HFF-Myc (cell line): ENCODE data around the gene FBXO27.

Experiments used
- DNase-seq: peaks from one replicate; pipeline ENCODE4 v3.0.0-alpha.2; 2011; ENCODE audit warnings: low read depth; ENCODE audit errors: extremely low read depth
- H3K4me3 ChIP-seq: replicated peaks from 2 replicates; pipeline ENCODE4 v1.5.1; 2011; ENCODE audit warnings: low read depth, mild to moderate bottlenecking, control low read depth, low read length
- TF ChIP-seq, protein P1 (sequence below): IDR thresholded peaks from 2 replicates; pipeline ENCODE4 v1.5.1; 2012; ENCODE audit warnings: mild to moderate bottlenecking, low read depth, low read length, control low read depth; ENCODE audit errors: missing control alignments

The FBXO27 gene

GRCh38 chr19:39057615-39058014 lies 25.3 kb upstream of the FBXO27 start:
- H3K4me3 ChIP-seq = no peak overlapping the region
- TF ChIP-seq, protein P1, sequence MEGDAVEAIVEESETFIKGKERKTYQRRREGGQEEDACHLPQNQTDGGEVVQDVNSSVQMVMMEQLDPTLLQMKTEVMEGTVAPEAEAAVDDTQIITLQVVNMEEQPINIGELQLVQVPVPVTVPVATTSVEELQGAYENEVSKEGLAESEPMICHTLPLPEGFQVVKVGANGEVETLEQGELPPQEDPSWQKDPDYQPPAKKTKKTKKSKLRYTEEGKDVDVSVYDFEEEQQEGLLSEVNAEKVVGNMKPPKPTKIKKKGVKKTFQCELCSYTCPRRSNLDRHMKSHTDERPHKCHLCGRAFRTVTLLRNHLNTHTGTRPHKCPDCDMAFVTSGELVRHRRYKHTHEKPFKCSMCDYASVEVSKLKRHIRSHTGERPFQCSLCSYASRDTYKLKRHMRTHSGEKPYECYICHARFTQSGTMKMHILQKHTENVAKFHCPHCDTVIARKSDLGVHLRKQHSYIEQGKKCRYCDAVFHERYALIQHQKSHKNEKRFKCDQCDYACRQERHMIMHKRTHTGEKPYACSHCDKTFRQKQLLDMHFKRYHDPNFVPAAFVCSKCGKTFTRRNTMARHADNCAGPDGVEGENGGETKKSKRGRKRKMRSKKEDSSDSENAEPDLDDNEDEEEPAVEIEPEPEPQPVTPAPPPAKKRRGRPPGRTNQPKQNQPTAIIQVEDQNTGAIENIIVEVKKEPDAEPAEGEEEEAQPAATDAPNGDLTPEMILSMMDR = no peak
- no peak for DNase-seq

GRCh38 chr19:39054091-39054470 lies 21.7 kb upstream of the FBXO27 start:
- H3K4me3 ChIP-seq = no peak overlapping the region
- TF ChIP-seq, protein P1 = no peak
- no peak for DNase-seq

DNA sequence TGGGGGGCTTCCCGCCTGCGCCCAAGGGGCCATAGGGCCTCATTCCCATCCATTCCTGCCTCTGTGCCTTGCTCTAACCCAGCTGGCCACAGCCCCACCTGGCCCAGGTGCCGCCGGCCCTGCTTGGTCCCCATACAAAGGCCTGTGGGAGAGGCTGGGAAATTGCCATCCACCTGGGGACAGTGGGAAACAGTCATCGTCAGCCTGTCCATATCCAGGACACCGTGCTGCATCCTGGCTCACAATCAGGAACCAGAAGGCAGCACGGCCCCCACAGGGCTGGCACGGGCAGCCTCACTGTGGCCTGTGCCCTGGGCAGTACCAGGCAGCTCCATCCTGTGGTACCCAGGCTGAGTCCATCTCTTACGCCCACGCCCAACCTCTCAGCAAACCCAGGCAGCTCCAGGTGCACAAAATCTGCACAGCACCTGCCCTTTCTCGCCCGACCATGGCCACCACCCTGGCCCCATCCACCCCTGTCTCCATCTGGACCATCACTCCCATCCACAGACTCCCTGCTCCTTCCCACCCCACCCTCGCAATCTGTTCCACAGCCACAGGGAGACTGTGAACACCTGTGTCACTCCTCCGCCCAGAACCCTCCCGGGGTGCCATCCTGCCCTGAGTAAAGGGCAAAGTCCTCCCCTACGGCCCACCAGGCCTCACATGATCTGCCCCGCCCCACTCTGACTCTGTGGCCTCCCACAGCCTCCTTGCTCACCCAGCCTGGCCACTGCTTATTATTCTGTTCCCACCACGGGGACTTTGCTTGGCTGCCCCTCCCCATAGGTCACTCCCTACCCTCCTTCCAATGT lies 21.1 kb upstream of the FBXO27 start:
- H3K4me3 ChIP-seq = no peak overlapping the region
- DNase-seq = no peak
- TF ChIP-seq, protein P1 = no peak

- H3K4me3 ChIP-seq = no peak overlapping the region
- TF ChIP-seq, protein P1 = no peak
- no peak for DNase-seq
Measured at GRCh38 chr19:39052846-39053245, 20.5 kb upstream of the FBXO27 start.

GRCh38 chr19:39052243-39052746 lies 19.9 kb upstream of the FBXO27 start:
- H3K4me3 ChIP-seq = no peak overlapping the region
- TF ChIP-seq, protein P1 = peak; percentile 89
- no peak for DNase-seq

- DNase-seq = no peak
- TF ChIP-seq, protein P1 = no peak
Measured at GRCh38 chr19:39047073-39047472, 14.7 kb upstream of the FBXO27 start.

More at GRCh38 chr19:39047073-39047472, 14.7 kb upstream of the FBXO27 start:
- H3K4me3 ChIP-seq = no peak overlapping the region
